HG03175 (cell line): Measurements from ENCODE around the gene ASH1L.
"Not testable (repeated sequence)": the region's sequence is repeated elsewhere in the genome, so short reads cannot be mapped to it uniquely, and the experiment has no call there.

Experiments used
- ATAC-seq: cut with Tn5 transposase; IDR thresholded peaks from one replicate; pipeline ENCODE4 v1.9.1; 2021; ENCODE audit warnings: mild to moderate bottlenecking, moderate library complexity; ENCODE audit not compliant: unreplicated experiment

The ASH1L gene

DNA sequence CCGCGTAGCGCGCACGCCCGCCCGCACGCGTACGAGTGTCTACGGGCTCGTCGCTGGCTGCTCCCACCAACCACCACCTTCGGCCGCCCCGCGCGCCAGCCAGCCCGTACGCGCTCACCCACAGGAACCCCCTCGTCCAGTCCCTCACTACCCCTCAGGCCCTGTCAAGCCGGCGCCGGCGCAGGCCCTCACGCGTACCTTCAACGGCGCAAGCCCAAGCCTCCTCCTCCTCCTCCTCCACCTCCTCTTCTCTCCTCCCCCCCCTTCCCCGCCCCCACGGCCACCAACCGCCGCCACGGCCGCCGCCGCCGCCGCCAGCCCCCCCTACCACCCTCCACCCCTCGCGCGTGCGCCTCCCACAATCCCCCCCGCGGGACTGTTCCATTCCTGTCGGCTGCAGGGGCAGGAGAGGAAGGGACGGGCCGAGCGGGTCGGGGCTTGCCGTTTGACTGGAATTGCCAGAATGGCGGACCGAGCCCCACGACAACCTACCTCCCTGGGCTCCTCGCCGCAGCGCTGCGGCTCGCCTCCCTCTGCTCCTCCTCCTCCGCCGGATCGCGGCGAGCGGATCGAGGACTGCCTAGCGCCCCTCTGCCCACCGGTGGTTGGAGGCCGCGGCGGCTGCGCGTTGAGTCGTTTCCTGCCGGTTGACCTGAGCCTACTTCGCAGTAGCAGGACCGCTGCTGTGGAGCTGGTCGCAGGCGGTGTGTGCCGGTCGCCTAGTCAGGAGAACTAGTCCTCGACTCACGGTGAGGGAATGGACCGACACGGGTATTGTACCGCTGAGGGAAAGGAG lies at the start of gene ASH1L:
TSS of gene ASH1L (minus strand) at position 223 of the 796 bp plus-strand sequence. CDS start 41,284 bp downstream, outside the sequence.
- ATAC-seq, result peak; percentile 77

DNA sequence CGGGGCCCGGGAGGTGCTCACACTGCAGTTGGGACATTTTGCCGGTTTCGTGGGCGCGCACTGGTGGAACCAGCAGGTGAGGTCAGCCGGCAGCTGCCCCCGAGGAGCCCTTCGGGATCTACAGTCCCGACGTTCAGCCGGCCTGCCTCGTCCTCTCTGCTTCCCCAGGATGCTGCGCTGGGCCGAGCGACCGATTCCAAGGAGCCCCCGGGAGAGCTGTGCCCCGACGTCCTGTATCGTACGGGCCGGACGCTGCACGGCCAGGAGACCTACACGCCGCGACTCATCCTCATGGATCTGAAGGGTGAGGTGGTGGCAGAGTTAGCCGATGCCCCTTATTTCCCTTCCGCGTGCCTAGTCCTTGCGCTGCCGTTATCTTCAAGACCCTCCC lies 47.6 kb upstream of the ASH1L start:
- ATAC-seq, result not testable (repeated sequence)

- peak; percentile 93 for ATAC-seq
These were observed 47.1 kb upstream of the ASH1L start, which contains the start of gene MSTO1 for GRCh38 chr1:155609515-155610256. Gene MSTO1, plus strand, starts transcription at chr1:155610218. Its CDS starts 31 bp downstream, at chr1:155610249.

GRCh38 chr1:155608888-155609225 lies 46.3 kb upstream of the ASH1L start:
- no peak for ATAC-seq

DNA sequence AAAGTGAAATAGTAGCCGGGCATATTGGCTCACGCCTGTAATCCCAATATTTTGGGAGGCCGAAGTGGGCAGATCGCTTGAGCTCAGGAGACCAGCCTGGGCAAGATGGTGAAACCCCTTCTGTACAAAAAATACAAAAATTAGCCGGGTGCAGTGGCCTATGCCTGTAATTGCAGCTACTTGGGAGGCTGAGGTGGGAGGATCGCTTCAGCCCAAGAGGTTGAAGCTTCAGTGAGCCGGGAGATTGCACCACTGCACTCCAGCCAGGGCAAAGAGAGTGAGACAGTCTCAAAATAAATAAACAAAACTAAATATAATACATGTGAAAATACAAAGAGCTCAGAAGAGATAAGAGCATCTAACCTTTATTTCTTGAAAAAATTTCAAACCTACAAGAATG lies 45.1 kb upstream of the ASH1L start:
- no peak for ATAC-seq

DNA sequence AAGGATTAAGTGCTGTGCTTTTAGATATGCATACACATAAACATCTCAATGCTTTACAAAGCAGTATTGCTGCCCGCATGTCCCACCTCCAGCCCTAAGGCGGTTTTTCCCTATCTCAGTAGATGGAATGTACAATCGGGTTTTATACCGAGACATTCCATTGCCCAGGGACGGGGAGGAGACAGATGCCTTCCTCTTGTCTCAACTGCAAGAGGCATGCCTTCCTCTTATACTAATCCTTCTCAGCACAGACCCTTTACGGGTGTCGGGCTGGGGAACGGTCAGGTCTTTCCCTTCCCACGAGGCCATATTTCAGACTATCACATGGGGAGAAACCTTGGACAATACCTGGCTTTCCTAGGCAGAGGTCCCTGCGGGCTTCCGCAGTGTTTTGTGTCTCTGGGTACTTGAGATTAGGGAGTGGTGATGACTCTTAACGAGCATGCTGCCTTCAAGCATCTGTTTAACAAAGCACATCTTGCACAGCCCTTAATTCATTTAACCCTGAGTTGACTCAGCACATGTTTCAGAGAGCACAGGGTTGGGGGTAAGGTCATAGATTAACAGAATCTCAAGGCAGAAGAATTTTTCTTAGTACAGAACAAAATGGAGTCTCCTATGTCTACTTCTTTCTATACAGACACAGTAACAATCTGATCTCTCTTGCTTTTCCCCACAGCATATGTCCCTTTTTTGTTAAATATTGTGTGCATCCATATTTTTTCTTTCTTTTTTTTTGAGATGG lies 37.4 kb upstream of the ASH1L start:
- ATAC-seq, result not testable (repeated sequence)

DNA sequence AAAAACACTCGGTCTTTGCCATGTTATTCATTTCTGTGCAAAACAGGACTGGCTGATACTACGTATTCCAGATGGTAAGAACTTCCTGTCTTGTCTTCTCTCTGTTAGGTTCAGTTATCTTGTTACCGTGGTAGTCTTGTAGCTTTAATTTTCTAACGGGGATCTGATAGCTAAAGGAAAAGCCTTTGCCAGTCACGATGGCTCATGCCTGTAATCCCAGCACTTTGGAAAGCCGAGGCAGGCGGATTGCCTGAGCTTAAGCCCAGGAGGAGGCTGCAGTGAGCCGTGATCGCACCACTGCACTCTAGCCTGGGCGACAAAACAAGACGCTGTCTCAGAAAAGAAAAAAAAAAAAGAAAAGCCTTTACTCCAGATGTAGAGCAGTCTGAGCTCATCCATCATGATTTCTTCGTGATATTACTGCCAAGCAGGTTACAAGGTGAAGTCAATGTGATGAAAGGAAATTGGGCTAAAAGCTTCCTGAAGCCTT lies 36.3 kb upstream of the ASH1L start:
- ATAC-seq, result no peak

DNA sequence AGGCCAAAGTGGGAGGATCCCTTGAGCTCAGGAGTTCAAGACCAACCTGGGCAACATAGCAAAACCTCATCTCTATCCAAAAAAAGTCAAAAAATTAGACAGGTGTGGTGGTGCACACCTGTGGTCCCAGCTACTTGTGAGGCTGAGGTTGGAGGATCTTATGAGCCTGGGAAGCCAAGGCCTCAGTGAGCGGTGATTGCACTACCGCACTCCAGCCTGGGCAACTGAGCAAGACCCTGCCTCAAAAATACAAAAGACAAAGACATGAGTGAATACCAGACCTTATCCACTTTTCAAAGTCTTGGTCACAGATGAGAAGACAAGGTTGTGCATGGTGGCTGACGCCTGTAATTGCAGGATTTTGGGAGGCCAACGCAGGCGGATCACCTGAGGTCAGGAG lies 34.3 kb upstream of the ASH1L start:
- ATAC-seq, result no peak

- not testable (repeated sequence) for ATAC-seq
These were observed 33.4 kb upstream of the ASH1L start for GRCh38 chr1:155595877-155596474.

DNA sequence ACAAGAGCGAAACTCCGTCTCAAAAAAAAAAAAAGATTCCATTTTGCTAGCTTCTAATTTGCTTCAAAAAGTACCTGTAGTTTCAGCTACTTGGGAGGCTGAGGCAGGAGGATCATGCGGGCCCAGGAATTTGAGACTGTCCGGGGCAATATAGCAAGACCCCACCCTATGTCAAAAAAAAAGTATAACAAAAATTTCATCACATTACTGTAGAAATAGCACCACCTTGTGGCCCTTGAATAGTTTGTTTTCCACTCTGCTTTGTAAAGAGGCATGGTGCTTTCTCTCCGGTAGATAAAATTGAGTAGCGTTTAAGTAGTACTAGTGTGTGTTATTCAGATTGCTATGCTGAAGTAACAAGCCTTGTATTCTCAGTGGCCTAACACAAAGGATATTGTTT lies 29.2 kb upstream of the ASH1L start:
- ATAC-seq, result no peak

- not testable (repeated sequence) for ATAC-seq
These were observed 28.1 kb upstream of the ASH1L start for GRCh38 chr1:155590516-155591247.

DNA sequence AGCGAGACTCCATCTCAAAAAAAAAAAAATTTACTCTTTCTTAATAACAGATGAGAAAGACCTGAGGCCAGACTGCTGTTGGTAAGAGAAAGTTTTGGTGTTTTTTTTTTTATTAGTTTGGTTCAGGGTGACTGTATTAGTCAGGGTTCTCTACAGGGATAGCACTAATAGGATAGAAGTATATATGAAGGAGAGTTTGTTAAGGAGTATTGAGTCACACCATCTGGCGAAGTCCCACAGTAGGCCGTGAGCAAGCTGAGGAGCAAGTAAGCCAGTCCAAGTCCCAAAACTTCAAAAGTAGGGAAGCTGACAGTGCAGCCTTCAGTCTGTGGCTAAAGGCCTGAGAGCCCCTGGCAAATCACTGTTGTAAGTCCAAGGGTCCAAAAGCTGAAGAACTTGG lies 26.7 kb upstream of the ASH1L start:
- not testable (repeated sequence) for ATAC-seq

DNA sequence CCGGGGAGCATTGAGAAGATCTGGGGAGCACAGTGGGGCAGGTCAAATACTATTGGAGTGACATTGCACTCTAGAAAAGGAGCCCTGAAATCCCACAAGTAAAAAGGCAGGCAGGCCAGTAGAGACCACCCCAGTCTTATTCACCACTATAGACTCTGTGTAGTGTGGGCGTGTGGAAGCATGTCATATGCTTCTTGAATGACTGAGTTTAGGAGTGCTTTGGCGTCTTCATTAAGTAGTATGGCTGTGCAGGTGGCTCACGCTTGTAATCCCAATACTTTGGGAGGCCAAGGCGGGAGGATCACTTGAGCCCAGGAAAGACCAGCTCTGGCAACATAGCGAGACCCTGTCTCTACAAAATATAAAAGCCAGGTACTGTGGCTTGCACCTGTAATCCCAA lies 21.2 kb upstream of the ASH1L start:
- not testable (repeated sequence) for ATAC-seq

DNA sequence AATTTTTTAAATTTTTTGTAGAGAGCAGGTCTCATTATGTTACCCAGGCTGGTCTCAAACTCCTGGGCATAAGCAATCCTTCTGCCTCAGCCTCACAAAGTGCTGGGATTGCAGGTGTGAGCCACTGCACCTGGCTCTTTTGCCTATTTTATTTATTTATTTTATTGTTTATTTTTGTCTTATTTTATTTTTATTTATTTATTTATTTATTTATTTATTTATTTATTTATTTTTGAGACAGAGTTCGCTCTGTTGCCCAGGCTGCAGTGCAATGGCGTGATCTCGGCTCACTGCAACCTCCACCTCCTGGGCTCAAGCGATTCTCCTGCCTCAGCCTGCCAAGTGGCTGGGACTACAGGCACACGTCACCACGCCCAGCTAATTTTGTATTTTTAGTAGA lies 13.0 kb upstream of the ASH1L start:
- not testable (repeated sequence) for ATAC-seq

GRCh38 chr1:155574077-155574476 lies 11.5 kb upstream of the ASH1L start:
- ATAC-seq, result no peak

- ATAC-seq, result no peak
These were observed 8.0 kb upstream of the ASH1L start for GRCh38 chr1:155570593-155570990.

DNA sequence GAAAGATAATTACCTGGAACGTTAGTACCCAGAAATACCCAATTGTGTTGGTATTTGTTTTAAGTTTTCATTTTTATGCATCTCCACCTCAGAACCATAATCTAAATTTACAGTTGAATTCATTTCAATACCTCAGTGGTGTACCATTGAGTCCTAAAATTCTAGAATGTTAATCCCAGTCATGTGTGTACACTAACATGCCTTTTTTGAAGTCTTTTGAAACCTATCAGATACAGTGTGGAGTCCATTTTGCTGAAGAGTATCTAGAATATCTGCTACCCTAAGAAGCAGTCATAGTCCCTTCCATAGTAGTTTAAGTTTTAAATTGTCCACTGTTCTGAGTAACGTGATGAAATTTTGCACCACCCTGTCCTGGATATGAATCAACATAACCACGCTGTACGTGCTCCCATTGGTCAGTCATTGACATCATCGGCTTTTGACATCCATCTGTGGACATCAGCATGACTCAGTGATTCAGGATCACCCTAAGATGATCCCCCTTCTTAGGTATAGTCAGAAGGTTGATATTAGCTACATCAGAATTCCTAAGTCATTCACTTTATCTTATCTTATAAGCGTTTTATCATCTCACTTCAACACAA lies 7.5 kb upstream of the ASH1L start:
- no peak for ATAC-seq

GRCh38 chr1:155563377-155564022 lies 897 bp upstream of the ASH1L start:
- peak; percentile 4 for ATAC-seq
